HEK293T (cell line): Measurements from ENCODE around the gene SPDEF.

ENCODE experiments used
- BHLHE40 ChIP-seq: fragments of 450-650 bp; IDR thresholded peaks from 2 replicates; pipeline ENCODE4 v1.6.1; 2016; ENCODE audit warnings: mild to moderate bottlenecking, moderate library complexity, borderline replicate concordance
- ELF4 ChIP-seq: fragments of 450-650 bp; IDR thresholded peaks from 2 replicates; pipeline ENCODE4 v1.6.1; 2017; ENCODE audit warnings: antibody characterized with exemption
- FOXK2 ChIP-seq: fragments of 450-650 bp; IDR thresholded peaks from 2 replicates; pipeline ENCODE4 v1.6.1; 2016; ENCODE audit warnings: mild to moderate bottlenecking
- FOXM1 ChIP-seq: fragments of 450-650 bp; IDR thresholded peaks from 2 replicates; pipeline ENCODE4 v1.6.1; 2017; ENCODE audit warnings: mild to moderate bottlenecking, borderline replicate concordance
- HDGF ChIP-seq: fragments of 450-650 bp; IDR thresholded peaks from 2 replicates; pipeline ENCODE4 v1.6.1; 2017; ENCODE audit warnings: antibody characterized with exemption, borderline replicate concordance
- L3MBTL2 ChIP-seq: fragments of 450-650 bp; conservative IDR thresholded peaks from 2 replicates; pipeline ENCODE4 v1.6.1; 2016; ENCODE audit warnings: mild to moderate bottlenecking
- PKNOX1 ChIP-seq: fragments of 450-650 bp; IDR thresholded peaks from 2 replicates; pipeline ENCODE4 v1.6.1; 2016
- SP1 ChIP-seq: fragments of 450-650 bp; IDR thresholded peaks from 2 replicates; pipeline ENCODE4 v1.6.1; 2017
- SUZ12 ChIP-seq: fragments of 450-650 bp; IDR thresholded peaks from 2 replicates; pipeline ENCODE4 v1.6.1; 2016; ENCODE audit warnings: mild to moderate bottlenecking
- ZNF384 ChIP-seq: fragments of 450-650 bp; IDR thresholded peaks from 2 replicates; pipeline ENCODE4 v1.6.1; 2016

- TF ChIP-seq ZNF384 (no peak), FOXM1 (no peak), HDGF (no peak), PKNOX1 (no peak), SP1 (no peak), BHLHE40 (no peak), ELF4 (no peak), SUZ12 (no peak), FOXK2 (no peak), L3MBTL2 (no peak)
Observed at GRCh38 chr6:34572585-34572984, 16.5 kb upstream of the SPDEF start.
